Gastroesophageal sphincter (tissue), 3 donors: ENCODE measurements around the gene GSK3A.

Experiments used
- CTCF ChIP-seq, 4 experiments: fragments of 200-600 bp in 2 of 4; fragments of 450-650 bp in 2 of 4; sonication (generic) in 1 of 4; IDR thresholded peaks; one replicate each; pipeline ENCODE4 v1.5.1; 2017 to 2019; ENCODE audit warnings: antibody characterized with exemption in 4 of 4, mild to moderate bottlenecking in 2 of 4, moderate library complexity in 2 of 4
- EP300 ChIP-seq: sonication (generic); formaldehyde crosslinking; IDR thresholded peaks from one replicate; pipeline ENCODE4 v1.6.1; 2017; ENCODE audit warnings: antibody characterized with exemption, mild to moderate bottlenecking
- POLR2AphosphoS5 ChIP-seq: sonication (generic); formaldehyde crosslinking; IDR thresholded peaks from one replicate; pipeline ENCODE4 v1.6.1; 2017; ENCODE audit warnings: antibody characterized with exemption

GRCh38 chr19:42252365-42253244 lies 10.2 kb upstream of the GSK3A start:
- TF ChIP-seq POLR2AphosphoS5 (peak; percentile 8), CTCF (IDR thresholded peaks at IDR 0.05) (no peak), EP300 (no peak)
